Activated CD4-positive, alpha-beta T cell treated with anti-CD3 and anti-CD28 coated beads, Interleukin-2, amount 50 U/mL, for 16 hours (primary cell): ENCODE data around the gene CDH23.

ENCODE experiments used
- DNase-seq: peaks from one replicate; pipeline ENCODE4 v3.0.0-alpha.2; 2020

CDH23 gene

GRCh38 chr10:71371750-71372166 lies 25.0 kb upstream of the CDH23 start:
- peak; percentile 10 for DNase-seq

DNA sequence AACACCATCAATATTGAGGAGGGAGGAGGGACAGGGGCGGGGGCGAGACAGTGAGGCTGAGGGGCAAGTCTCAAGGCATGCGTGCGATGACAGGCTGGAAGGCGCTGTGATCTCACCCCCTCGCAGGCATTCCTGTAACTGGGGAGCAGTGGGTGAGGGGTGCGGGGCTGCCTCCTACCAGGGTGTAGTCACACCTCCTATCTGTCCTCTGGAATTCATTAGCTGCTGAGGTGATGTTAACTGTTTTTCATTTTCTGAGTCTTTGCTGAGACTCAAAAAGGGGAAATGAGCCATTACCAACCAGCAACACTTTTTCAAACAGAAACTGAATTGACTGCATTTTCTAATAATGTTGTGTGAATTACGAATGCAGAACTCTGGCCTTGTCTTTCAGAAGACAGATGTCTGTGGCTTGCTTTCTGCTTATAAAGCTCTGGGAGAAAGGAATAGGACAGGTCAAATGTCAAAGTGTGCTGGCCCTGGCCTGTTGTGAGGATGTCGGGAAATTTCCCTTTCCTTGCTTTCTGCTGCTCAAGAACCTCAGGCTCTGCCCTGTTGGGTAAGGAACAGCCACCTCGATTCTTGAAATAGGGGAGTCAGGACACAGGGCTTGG lies 23.7 kb upstream of the CDH23 start:
- no peak for DNase-seq

DNA sequence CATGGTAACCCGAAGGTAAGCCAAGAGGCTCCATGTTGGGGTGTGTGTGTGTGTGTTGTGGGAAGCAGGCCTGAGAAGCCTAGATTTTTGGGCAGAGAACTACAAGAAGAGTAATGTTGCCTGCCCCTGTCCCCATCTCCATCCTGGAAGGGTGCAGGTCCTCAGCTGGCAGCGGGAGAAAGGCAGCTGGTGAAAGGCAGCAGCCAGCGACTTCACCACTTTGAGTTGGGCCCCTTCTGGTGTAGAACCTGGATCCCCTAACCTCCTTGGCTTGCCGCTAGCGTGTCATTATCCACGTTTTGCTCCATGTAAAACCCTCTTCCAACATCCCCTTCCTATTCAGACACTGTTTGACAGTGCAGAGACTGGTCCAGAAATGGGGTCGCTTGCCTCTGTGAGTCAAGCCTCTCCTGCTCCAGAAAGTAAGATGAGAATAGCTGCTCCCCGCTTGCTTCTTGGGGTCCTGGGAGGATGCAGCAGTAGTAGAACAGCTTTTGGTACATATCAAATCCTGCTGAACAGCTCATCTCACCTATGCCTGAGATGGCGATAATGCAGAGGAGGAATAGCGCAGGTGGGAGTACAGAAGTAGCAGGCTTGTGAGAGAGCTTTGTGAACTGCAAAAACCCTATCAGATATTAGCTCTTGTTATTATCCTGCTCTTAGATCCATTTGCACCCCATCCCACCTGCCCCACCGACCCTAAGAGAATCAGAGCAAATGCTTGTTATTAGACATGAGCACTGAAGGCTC lies 22.1 kb upstream of the CDH23 start:
- no peak for DNase-seq

DNA sequence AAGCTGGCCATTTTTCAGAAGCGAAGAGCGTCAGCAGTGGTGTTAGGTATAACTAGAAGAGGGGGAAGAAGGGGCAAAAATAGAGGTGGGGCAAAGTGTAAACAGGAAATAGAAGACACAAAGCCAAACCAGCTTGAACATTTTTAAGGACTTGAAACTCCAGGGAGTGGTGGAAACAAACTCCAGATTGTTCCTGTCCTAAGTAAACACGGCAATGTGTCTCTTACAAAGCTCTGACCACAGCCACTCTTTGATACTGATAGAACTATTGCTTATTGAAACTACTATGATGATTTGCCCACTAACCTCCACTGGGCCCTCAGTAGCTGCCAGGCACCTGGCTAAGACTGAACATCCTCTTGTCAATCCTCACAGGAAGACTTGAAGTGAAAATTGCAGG lies 20.8 kb upstream of the CDH23 start:
- no peak for DNase-seq

DNA sequence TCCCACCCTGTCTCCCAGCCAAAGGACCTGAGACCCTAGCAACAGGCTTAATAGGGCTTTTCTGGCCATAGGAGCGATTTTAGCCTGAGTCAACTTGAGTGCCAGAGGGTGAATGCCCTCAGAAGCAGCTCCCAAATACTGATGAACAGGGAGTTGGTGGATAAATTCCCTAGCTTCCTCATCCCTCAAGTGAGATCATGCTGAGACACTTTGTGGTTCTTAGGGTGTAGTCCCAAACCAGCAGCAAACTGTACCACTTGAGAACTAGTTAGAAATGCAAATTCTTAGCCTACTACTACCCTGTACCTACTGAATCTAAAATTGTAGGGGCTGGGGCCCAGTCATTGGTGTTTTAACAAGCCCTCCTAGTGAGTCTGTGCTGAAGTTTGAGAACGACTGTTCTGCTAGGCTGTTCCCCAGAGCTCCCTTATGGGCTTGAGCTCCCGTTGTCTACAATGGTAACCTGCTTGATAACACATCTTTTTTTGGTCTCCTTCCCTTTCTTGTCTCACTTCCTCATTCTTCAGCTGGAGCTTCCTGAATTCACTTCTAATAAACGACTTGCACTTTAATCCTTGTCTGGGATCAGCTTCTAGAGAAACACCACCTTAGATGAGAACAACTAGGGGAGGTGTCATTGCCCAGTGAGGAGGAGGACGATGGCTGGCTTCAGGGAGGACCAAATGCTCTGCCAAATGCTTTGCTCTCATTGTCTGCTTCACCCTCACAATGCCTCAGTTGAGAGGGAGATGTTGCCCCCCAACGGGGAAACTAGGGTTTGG lies 18.2 kb upstream of the CDH23 start:
- DNase-seq = no peak

GRCh38 chr10:71379118-71379766 lies 17.5 kb upstream of the CDH23 start:
- no peak for DNase-seq

DNA sequence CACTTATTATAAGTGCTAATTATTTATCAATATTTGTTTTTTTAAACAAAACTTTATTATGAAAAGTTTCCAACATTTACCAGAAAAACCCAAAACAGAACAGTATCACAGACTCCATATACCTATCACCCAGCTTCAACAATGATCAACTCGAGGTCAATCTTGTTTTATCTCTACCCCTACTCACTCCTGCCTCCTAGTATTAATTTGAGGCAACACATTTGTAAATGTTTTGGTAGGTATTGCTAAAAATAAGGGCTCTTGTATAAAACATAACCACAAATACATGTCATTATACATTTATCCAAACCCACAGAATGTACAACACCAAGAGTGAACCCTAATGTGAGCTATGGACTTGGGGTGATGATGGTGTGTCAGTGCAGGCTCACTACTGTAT lies 15.9 kb upstream of the CDH23 start:
- no peak for DNase-seq

DNA sequence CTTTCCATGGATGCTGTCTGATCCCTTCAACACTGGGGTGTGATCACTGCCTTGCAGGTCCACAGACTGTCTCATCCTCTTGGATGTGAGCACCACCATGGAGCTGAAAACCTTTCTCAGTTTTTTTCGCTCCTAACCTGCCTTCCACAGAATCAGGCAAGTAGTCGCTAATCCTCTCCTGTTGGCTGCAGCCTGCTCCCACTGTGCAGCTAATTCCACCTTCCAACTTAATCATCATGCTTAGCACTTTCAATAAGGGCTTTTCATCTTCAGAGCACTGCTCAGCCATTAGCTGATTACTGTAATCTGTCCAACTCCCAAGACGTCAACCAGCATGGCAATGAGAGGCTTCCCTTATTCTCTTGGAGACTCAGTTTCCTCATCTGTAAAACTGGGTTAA lies 15.1 kb upstream of the CDH23 start:
- no peak for DNase-seq

GRCh38 chr10:71382028-71382427 lies 14.7 kb upstream of the CDH23 start:
- no peak for DNase-seq

DNA sequence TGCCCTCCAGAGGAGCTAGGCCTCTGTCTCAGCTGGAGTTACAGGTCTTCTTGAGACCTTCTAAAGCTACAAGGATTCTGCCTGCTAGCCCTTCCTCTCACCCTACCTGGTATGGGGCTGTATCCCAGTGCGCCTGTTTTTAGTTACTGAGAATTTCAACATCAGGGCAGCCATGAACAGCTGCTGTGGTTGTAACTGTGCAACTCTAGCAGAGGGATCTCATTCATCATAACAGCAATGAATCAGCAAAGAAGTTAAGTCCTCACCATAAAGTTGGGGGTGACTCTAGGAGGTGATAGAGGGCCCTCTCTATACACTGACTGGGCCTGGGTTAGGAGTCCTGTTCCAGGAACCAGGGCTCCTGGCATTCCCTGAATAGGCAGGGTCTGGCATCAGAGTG lies 14.0 kb upstream of the CDH23 start:
- no peak for DNase-seq

DNA sequence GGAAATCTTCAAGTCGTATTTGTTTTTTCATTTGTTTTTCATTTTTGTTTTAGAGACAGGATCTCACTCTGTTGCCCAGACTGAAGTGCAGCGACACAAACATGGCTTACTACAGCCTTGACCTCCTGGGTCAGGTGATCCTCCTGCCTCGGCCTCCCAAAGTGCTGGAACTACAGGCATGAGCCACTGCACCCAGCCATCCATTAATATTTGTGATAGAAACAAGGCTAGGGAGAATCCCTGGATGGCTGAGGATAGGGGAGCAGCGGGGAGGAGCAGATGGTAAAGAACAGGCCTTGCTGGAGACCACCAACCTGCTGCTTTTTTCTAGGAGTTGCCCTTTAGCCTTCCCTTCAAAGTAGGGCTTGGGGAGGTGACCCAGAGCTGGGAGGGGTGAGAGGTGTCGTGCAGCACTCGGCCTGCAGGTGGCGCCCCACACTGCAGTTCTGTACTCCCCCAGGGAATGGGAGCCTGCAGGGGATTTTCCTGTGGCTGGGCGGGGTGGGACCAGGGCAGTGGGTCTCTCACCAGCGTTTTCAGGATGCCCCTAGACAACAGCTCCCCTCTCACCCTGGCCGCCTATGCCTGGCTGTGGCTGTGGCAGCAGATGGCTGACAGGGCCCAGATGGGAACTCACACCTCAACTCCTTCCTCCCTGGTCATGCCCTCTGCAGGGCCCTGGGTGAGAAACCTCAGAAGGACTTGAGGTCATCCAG lies 12.6 kb upstream of the CDH23 start:
- DNase-seq = peak; percentile 67

DNA sequence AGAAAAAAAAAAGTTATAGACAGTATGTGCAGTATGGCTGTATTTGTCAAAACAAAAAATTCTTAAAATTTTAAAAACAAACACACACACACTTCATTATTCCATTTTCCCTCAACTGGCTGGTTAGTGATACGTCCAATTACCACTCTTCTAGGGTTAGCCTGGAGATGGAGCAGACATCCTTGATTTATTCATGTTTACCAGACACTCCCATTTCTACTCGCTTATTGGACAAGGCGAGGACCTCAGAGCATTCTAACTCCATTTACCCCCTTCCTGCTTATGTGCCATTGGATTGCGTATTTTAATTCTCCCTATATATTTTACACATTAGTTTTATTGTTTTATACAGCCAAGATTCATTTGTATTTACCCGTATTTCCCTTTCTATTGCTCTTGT lies 8.5 kb upstream of the CDH23 start:
- DNase-seq = no peak

DNA sequence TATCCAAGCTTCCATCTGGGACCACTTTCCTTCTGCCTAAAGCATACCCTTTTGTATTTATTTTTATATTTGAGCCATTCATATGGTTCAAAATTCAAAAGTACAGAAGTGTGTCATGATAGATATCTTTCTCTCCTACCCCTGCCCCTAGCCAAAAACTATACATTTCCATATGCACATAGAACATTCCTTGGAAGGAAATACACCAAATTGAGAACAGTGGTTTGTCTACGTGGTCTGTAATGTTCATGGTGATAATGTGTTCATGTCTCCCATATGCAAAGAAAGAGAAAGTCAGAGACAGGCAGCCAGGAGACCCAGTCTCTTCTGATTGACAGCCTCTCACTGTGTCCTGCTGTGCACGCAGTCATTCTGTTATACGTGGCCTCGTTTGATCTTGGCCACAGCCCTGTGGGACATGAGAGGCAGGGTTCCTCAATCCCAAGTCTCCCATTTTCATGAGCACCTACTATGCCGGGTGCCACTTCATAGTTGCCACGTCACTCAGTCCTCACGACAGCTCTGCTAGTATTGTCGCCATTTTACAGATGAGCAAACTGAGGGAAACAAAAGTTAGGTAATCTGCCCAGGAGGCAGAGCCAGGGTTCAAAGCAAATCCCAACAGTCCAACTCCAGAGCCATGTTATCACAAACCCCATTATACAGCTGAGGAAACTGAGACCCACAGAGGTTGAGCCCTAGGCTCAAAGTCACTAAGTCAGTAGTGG lies 8.0 kb upstream of the CDH23 start:
- no peak for DNase-seq

GRCh38 chr10:71389768-71390460 lies 6.8 kb upstream of the CDH23 start:
- no peak for DNase-seq

DNA sequence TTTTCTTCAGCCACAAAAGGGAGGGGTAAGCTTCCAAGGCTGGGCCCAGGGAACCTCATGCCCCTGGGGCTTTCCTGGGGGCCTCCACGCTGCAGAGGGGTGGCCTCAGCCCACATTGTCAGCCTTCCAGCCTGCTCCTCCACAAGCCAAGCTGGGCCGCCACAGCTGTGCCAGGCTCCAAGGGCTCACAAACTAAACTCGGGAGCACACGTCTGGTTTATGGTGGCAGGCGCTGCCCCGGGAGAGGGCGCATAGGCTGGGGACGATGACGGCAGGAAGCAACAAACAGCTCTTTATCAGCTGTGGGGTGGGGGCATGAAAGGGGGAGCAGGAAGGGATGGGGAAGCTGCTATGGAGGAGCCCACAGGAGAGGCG lies 6.3 kb upstream of the CDH23 start:
- DNase-seq = no peak

- DNase-seq = no peak
These were observed 5.6 kb upstream of the CDH23 start for GRCh38 chr10:71390921-71391690.

GRCh38 chr10:71391701-71392100 lies 5.0 kb upstream of the CDH23 start:
- DNase-seq = no peak

GRCh38 chr10:71392292-71392691 lies 4.4 kb upstream of the CDH23 start:
- DNase-seq = no peak

DNA sequence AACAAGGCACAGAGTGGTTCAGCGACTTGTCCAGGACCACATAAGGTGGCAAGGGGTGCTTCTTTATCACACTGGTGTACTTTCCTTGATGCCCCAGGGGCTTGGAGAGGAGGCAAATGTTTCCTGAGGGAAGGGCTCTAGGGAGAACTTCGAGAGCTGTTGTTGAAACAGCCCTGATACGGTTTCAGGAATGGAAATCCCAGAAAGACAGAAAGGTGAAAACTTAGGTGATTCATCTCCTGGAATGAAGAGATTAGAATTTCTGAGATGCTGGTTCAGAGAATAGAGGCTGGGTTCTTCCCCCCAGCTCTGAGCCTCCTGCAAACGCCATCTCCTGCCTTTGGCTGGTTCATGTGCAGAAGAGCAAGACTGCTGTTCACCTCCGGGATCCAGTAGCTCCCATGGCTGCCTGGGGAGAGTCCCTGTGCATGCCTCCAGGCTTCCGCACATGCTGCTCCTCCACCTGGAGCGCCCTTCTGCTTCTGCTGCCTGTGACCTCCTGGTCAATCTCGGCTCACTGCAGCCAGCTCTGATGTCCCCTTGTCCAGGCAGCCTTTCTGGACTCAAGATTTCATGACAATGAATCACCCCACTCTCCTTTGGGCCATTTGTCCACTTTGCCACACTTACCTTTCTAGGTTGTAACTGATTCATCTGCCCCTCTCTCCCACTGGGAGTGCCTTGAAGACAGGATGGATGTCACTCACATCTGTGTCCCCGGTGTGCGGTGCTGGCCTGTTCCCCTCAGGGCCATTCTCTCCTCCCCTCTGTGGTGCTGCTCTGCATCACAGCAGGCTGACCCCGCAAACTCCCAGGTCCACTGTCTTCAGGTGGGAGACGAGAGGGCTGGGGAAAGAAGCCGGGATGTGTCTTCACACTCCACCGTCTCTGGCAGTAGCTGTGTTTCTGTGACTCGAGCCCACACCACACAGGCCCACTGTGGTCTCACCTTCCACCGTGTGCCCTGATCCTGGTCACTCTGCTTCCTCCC lies 3.6 kb upstream of the CDH23 start:
- no peak for DNase-seq
